Stimulated activated CD4-positive, alpha-beta T cell treated with anti-CD3 and anti-CD28 coated beads, Interleukin-1b, Interleukin-23, amount 100 ng/mL, for 24 hours (primary cell): ENCODE data around the gene THAP7.

ENCODE experiments used
- DNase-seq, 4 experiments: peaks; one replicate each; pipeline ENCODE4 v3.0.0-alpha.2; 2020; ENCODE audit warnings: low read depth in 4 of 4, low spot score in 1 of 4

Gene THAP7

GRCh38 chr22:21031545-21032036 is 29.7 kb upstream of the THAP7 start:
- DNase-seq, result no peak

GRCh38 chr22:21030621-21031544 is 29.0 kb upstream of the THAP7 start:
- DNase-seq, result no peak

- DNase-seq, result no peak
These were observed 28.1 kb upstream of the THAP7 start for GRCh38 chr22:21030032-21030431.

- no peak for DNase-seq
These were observed 27.6 kb upstream of the THAP7 start for GRCh38 chr22:21029486-21030025.

GRCh38 chr22:21028277-21029251 is 26.6 kb upstream of the THAP7 start:
- no peak for DNase-seq

GRCh38 chr22:21026783-21027692 is 25.1 kb upstream of the THAP7 start:
- no peak for DNase-seq

GRCh38 chr22:21025763-21026755 is 24.1 kb upstream of the THAP7 start:
- DNase-seq, result no peak

- DNase-seq, result no peak
These were observed 23.3 kb upstream of the THAP7 start for GRCh38 chr22:21025266-21025665.

GRCh38 chr22:21022955-21023614 is 21.2 kb upstream of the THAP7 start:
- no peak for DNase-seq

GRCh38 chr22:21022507-21022906 is 20.6 kb upstream of the THAP7 start:
- DNase-seq, result no peak

- no peak for DNase-seq
These were observed 19.0 kb upstream of the THAP7 start for GRCh38 chr22:21020802-21021429.

- DNase-seq, result no peak
These were observed 16.4 kb upstream of the THAP7 start for GRCh38 chr22:21018314-21018713.

GRCh38 chr22:21016644-21017420 is 14.9 kb upstream of the THAP7 start:
- DNase-seq, result no peak

- DNase-seq, result no peak
These were observed 13.6 kb upstream of the THAP7 start for GRCh38 chr22:21015466-21016006.

- DNase-seq, result no peak
These were observed 13.0 kb upstream of the THAP7 start, which contains the start of gene P2RX6 for GRCh38 chr22:21014726-21015465. TSS of gene P2RX6 (plus strand) at chr22:21015165. CDS start at chr22:21015175, 10 bp downstream.

GRCh38 chr22:21014202-21014725 is 12.3 kb upstream of the THAP7 start:
- DNase-seq, result peak; percentile 64 to 86 (median 77)
